GM12874 (cell line): ENCODE measurements around the gene NAXD.

Source experiments
- TF ChIP-seq, protein P1 (sequence below): IDR thresholded peaks from 2 replicates; pipeline ENCODE4 v1.5.1; 2011; ENCODE audit warnings: low read depth, mild to moderate bottlenecking, control low read depth, low read length, moderate library complexity; ENCODE audit not compliant: insufficient read depth

NAXD gene

DNA sequence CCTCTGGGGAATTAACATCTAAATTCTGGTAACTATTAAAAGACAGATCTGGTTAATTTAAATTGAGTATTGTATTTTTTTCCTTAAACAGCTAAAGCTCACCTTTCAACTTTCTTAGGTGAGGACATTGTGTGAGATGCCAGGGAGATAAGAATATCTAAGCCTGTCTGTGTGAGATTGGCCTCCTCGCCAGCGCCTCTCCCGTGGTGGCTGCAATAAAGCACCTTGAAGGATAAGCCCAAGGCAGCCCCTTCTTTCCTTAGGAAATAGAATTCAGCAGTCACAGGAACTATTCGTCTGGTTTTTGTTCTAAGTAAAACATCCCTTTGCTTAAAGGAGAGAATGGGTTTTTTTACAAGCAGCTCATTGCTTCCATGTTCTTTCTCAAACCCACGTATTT is 24.6 kb downstream of the NAXD start:
- TF ChIP-seq, protein P1, sequence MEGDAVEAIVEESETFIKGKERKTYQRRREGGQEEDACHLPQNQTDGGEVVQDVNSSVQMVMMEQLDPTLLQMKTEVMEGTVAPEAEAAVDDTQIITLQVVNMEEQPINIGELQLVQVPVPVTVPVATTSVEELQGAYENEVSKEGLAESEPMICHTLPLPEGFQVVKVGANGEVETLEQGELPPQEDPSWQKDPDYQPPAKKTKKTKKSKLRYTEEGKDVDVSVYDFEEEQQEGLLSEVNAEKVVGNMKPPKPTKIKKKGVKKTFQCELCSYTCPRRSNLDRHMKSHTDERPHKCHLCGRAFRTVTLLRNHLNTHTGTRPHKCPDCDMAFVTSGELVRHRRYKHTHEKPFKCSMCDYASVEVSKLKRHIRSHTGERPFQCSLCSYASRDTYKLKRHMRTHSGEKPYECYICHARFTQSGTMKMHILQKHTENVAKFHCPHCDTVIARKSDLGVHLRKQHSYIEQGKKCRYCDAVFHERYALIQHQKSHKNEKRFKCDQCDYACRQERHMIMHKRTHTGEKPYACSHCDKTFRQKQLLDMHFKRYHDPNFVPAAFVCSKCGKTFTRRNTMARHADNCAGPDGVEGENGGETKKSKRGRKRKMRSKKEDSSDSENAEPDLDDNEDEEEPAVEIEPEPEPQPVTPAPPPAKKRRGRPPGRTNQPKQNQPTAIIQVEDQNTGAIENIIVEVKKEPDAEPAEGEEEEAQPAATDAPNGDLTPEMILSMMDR = no peak

DNA sequence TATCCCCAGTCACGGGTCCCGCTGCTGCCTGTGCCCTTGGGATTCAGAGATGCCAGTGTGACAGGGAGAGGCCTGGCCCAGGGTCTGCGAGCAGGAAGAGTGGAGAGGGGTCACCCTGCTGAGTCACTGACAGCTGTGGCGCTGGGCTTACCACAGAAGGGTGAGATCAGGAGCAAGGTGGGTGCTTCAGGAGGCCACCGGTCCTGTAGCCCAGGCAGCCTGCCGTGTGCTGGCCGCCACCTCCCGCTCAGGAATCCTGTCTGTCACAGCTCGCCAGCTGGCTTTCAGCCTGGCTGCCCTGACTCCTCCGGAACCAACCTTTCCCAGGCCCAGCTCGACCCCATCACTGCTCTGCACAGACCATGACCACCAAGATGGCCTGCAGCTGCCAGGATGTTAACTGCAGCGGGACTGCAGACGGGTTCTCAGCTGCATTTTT is 25.3 kb downstream of the NAXD start:
- TF ChIP-seq, protein P1 = no peak

DNA sequence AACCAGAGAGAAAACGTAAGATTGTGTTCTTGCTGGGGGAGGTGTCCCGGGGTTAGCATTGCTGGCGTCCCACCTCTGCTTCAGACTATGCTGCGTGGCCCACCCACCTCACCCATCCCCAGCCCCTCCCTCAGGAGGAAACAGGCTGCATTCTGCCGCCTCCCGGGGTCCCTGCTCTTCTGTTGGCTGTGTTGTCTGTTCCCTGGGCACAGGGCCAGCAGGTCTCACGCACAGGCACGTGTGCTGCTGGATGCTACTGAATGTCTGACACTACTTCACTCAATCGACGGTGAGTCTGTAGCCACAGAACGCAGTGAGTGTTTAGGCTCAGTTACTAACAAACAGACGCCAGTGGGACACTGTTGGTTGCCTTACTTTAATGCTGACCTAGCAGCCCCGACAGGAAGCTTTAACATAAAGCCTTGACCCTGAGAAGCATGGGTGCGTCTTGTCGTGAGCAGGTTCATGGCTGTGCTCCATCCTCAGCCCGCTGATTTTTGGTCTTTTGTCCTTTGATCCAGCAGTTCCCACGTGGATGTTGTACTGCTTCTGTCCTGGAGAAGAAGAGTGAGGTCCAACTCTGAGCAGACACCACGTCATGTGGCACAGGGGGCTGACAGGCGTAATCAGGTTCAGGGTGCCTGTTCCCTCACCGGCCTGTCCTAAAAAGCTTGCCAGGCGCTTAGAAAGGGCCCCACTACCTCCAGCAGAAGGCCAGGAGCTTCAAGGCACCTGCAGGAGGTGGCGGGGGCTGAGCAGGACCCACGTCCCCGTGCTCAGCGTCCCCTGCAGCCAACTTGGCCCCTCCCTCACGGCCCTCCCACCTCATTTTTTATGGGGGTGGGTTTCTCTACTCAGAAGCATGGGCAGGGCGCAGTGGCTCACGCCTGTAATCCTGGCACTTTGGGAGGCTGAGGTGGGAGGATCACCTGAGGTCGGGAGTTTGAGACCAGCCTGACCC is 26.0 kb downstream of the NAXD start:
- TF ChIP-seq, protein P1 = no peak

DNA sequence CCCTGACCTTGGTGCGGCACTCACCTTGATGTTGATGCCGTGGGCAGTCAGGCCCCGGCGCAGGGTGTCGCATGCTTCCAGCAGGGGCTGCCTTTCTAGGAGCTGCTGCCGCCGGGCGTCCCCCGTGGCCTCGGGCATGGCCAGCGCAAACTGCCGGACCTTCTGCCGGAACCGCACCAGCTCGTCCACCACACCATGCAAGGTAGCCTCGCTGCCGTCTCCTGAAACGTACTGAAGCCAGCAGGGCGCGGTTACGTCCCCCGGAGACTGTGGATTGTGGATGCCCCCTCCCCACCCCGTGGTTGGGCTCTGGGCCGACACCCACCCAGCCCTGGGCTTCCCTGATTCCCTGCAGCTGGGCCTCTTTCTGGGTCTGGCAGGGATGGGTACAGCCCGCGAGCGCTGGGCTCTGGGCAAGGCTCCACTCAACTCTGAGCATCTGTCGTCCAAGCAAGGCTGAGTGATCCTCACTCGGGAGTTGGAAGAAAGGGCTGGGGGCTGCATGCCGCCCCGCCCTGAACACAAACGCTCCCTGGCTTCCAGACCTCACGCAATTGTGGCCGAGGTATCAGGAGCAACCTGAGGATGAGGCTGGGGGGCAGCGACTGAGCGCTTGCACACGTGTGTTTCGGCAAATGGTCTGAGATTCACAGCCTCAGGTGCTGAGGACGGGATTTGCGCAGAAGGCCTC is 27.1 kb downstream of the NAXD start:
- TF ChIP-seq, protein P1 = no peak

DNA sequence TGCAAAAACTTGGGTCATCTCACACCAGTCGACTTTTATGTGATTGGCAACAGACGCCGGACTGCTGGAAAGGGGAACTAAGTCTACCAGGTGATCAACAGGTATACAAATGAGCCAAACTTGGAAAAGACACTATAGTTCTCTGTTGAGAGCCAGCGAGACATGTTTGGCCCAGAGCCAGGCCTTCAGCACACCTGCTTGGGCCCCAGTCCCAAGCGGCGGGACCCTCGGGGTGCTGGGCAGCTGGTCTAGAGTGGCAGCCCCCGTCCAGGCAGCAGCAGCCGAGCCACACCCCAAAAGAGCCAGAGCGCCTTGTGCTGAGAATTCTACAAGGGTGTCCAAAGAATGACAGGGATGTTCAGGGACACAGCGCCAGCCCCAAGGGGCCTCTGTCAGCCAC is 28.0 kb downstream of the NAXD start:
- TF ChIP-seq, protein P1 = no peak

DNA sequence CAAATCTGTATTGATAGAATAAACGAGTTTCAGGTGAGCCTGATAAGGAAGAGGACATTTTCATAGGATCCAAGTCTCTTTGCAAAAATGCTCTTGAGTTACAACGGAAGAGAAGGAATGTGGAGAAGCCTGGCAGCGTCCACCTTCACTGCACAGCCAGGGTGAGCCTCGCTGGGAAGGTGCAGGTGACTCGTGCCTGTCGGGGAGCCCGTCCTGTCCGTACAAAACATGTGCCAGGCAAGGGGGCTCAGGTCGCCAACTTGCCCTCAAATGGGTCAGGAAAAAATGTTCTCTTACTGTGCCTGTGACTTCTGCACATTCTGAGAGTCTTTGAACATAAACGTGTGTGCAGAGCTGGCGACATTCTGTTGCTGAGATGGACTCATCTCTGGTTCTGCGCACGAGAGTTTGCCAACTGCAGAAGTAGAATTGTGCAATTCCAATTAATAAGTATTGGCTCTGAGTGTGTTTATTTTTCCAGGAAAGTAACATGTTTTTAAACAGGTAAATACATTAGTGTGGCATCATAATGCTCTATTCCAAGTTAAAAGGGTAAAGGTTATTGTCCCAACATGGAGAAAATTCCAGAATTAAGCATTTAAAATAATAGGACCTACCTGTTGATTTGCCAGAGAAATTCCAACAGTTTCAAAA is 28.6 kb downstream of the NAXD start:
- TF ChIP-seq, protein P1 = no peak
